Transverse colon (tissue), 4 donors: ENCODE results near the gene GPR17.

ENCODE experiments used
- CTCF ChIP-seq, 5 experiments: fragments of 200-600 bp in 3 of 5; fragments of 450-650 bp in 2 of 5; sonication (generic) in 3 of 5; IDR thresholded peaks; 1 replicate in 2 of 5; 2 replicates in 3 of 5; pipeline ENCODE4 v1.5.1; 2016 to 2017; ENCODE audit warnings: antibody characterized with exemption in 5 of 5, inconsistent platforms in 3 of 5, mild to moderate bottlenecking in 2 of 5, moderate library complexity in 1 of 5
- POLR2A ChIP-seq: fragments of 450-650 bp; IDR thresholded peaks from one replicate; pipeline ENCODE4 v1.6.1; 2016; ENCODE audit warnings: antibody characterized with exemption, mild to moderate bottlenecking, moderate library complexity
- POLR2AphosphoS5 ChIP-seq, 3 donors: sonication (generic); formaldehyde crosslinking; IDR thresholded peaks; one replicate each; pipeline ENCODE4 v1.6.1; 2016; ENCODE audit warnings: antibody characterized with exemption in 3 of 3

- TF ChIP-seq CTCF (IDR thresholded peaks at IDR 0.05) (no peak), POLR2A (no peak), POLR2AphosphoS5 (IDR thresholded peaks at IDR 0.05) (no peak)
These were observed 13.9 kb upstream of the GPR17 start for GRCh38 chr2:127631997-127632581.
